ENCODE results near the gene STAT6.

Gene STAT6

GRCh38 chr12:57111031-57111734 lies at the start of gene STAT6:
Gene STAT6, minus strand, starts transcription at chr12:57111362. Its CDS starts 3,084 bp downstream, at chr12:57108278.
- DNase-seq: peak; percentile 29

GRCh38 chr12:57160741-57161140 lies 49.6 kb upstream of the STAT6 start:
- no peak for DNase-seq

- DNase-seq: no peak
Observed at GRCh38 chr12:57160040-57160439, 48.9 kb upstream of the STAT6 start.

- DNase-seq: no peak
Observed at GRCh38 chr12:57159311-57159710, 48.1 kb upstream of the STAT6 start.

- no peak for DNase-seq
Observed at GRCh38 chr12:57158665-57159064, 47.5 kb upstream of the STAT6 start.

GRCh38 chr12:57158186-57158585 lies 47.0 kb upstream of the STAT6 start:
- no peak for DNase-seq

- no peak for DNase-seq
Observed at GRCh38 chr12:57157588-57158173, 46.5 kb upstream of the STAT6 start.

GRCh38 chr12:57156701-57157403 lies 45.7 kb upstream of the STAT6 start:
- no peak for DNase-seq

- no peak for DNase-seq
Observed at GRCh38 chr12:57154804-57155434, 43.8 kb upstream of the STAT6 start.

- no peak for DNase-seq
Observed at GRCh38 chr12:57154076-57154475, 42.9 kb upstream of the STAT6 start.

GRCh38 chr12:57153415-57153997 lies 42.3 kb upstream of the STAT6 start:
- DNase-seq: no peak

- no peak for DNase-seq
Observed at GRCh38 chr12:57152639-57153038, 41.5 kb upstream of the STAT6 start.

GRCh38 chr12:57151741-57152630 lies 40.8 kb upstream of the STAT6 start:
- DNase-seq: no peak

- DNase-seq: no peak
Observed at GRCh38 chr12:57150400-57151000, 39.3 kb upstream of the STAT6 start.

GRCh38 chr12:57149245-57149900 lies 38.2 kb upstream of the STAT6 start:
- DNase-seq: no peak

GRCh38 chr12:57148469-57149244 lies 37.5 kb upstream of the STAT6 start:
- no peak for DNase-seq

GRCh38 chr12:57146961-57147944 lies 36.1 kb upstream of the STAT6 start, which contains the start of gene LRP1-AS:
Gene LRP1-AS, minus strand, starts transcription at chr12:57147619.
- no peak for DNase-seq

GRCh38 chr12:57146092-57146491 lies 34.9 kb upstream of the STAT6 start:
- DNase-seq: no peak

- no peak for DNase-seq
Observed at GRCh38 chr12:57145460-57146059, 34.4 kb upstream of the STAT6 start.

Data from NCI-H2227 treated with DMSO at 0.1 percent for 48 hours (cell line).